OCI-LY7 (cell line): Measurements from ENCODE around the gene PPM1J.

Experiments
- CTCF ChIP-seq: fragments of 200-600 bp; sonication (generic); conservative IDR thresholded peaks from 2 replicates; pipeline ENCODE4 v1.5.1; 2014; ENCODE audit warnings: mild to moderate bottlenecking, antibody characterized with exemption, low read length, moderate library complexity, mixed read lengths
- EZH2phosphoT487 ChIP-seq: fragments of 200-600 bp; sonication (generic); IDR thresholded peaks from 2 replicates; pipeline ENCODE4 v1.6.1; 2018; ENCODE audit warnings: low read depth, borderline replicate concordance, mild to moderate bottlenecking, mixed run types, antibody characterized with exemption, low read length, moderate library complexity, mixed read lengths

GRCh38 chr1:112719706-112720105 lies 4.6 kb upstream of the PPM1J start:
- TF ChIP-seq CTCF (no peak), EZH2phosphoT487 (no peak)
